ENCODE measurements around the gene MYO16. TPM values are rescaled to one million over a fixed set of nuclear protein-coding genes. Genes with fewer than 3 reads are reported as not detected.

MYO16 gene
- total and polyA plus RNA-seq, 2 of the 4 experiments (the other 2 are of a cell fraction) = under 0.01 to 0.03 TPM

DNA sequence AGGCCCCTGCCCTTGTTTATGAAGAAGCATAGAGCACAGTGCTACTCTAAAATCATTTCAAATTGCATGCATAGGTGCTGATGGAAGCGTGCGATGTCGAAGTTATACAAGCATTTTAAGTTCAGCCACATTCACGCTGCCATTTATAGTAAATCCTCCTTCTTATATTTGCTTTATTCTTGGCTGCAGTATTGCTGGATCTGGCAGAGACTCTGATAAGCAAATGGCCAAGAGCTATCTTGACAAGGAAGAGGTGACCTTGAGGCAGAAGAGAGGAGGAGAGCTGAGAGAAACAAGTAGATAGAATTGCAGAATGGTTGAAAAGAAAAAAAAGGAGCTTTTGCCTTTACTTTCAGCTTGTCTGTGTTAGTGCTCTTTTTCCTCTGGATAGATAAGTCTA lies 18.9 kb upstream of the MYO16 start:
- Histone ChIP-seq H3K18ac (ENCODE audit: low read depth, low read length) (no peak overlapping the region), H2BK5ac (ENCODE audit: low read depth, low read length, poor library complexity, severe bottlenecking) (no peak overlapping the region), H3K14ac (replicated peaks; ENCODE audit: low read depth, low read length) (no peak overlapping the region), H2AK5ac (ENCODE audit: low read depth, low read length) (no peak overlapping the region), H2AFZ (replicated peaks; ENCODE audit: low read length, poor library complexity) (no peak overlapping the region), H3K4ac (ENCODE audit: low read depth, low read length) (no peak overlapping the region), H4K91ac (ENCODE audit: insufficient read depth, low read depth, low read length) (no peak overlapping the region), H3K9me3 (ENCODE audit: control insufficient read depth, insufficient read depth, low read length) (0 out of 2 replicates have a peak, but pooled peaks cover 2% of the 10 kb centered on the region), H3K9ac (ENCODE audit: low read depth, low read length) (no peak overlapping the region), H3K4me2 (ENCODE audit: low read depth, low read length) (no peak overlapping the region), H3K36me3 (ENCODE audit: control insufficient read depth, insufficient read depth, low read length) (no peaks in the 10 kb centered on the region), H4K5ac (ENCODE audit: low read depth, low read length) (no peak overlapping the region), H3K23ac (ENCODE audit: low read depth, low read length) (no peak overlapping the region), H4K8ac (ENCODE audit: low read depth in 2 of 2, low read length in 2 of 2) (no peak overlapping the region), H3K4me3 (ENCODE audit: insufficient read depth, low read depth, low read length) (no peak overlapping the region), H3K4me1 (ENCODE audit: control insufficient read depth, insufficient read depth, low read length) (no peaks in the 10 kb centered on the region), H3K9me1 (ENCODE audit: insufficient read depth, low read length) (no peaks in the 10 kb centered on the region), H2BK20ac (ENCODE audit: low read depth, low read length) (no peak overlapping the region), H2BK120ac (ENCODE audit: low read depth, low read length) (no peak overlapping the region), H3K79me1 (ENCODE audit: low read depth in 1 of 2, low read length in 2 of 2) (no peaks in the 10 kb centered on the region), H3K27me3 (ENCODE audit: control insufficient read depth, insufficient read depth, low read length) (no peaks in the 10 kb centered on the region), H3K56ac (ENCODE audit: extremely low read depth, insufficient read depth, low read length) (no peak overlapping the region), H4K20me1 (ENCODE audit: insufficient read depth, low read length) (no peaks in the 10 kb centered on the region), H2BK15ac (ENCODE audit: low read depth, low read length) (no peak overlapping the region), H2AK9ac (replicated peaks; ENCODE audit: low read depth, low read length, poor library complexity) (no peak overlapping the region), H3K27ac (ENCODE audit: insufficient read depth, low read length) (no peak overlapping the region)
- no peak for TF ChIP-seq RAD21 (IDR thresholded peaks at IDR 0.05; ENCODE audit: low read length)
- TF ChIP-seq, protein P1, sequence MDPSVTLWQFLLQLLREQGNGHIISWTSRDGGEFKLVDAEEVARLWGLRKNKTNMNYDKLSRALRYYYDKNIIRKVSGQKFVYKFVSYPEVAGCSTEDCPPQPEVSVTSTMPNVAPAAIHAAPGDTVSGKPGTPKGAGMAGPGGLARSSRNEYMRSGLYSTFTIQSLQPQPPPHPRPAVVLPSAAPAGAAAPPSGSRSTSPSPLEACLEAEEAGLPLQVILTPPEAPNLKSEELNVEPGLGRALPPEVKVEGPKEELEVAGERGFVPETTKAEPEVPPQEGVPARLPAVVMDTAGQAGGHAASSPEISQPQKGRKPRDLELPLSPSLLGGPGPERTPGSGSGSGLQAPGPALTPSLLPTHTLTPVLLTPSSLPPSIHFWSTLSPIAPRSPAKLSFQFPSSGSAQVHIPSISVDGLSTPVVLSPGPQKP (IDR thresholded peaks at IDR 0.05; ENCODE audit: borderline replicate concordance, low read depth, low read length) = no peak
- TF ChIP-seq NFE2L2 (IDR thresholded peaks at IDR 0.05; ENCODE audit: low read depth, low read length) = no peak
- no peak for TF ChIP-seq MAFK (IDR thresholded peaks at IDR 0.05; ENCODE audit: low read depth, low read length)
- no peak for TF ChIP-seq BHLHE40 (IDR thresholded peaks at IDR 0.05; ENCODE audit: low read depth, low read length)
- TF ChIP-seq MXI1 (IDR thresholded peaks at IDR 0.05; ENCODE audit: borderline replicate concordance, low read depth, low read length) = no peak
- no peak for TF ChIP-seq MAZ (IDR thresholded peaks at IDR 0.05; ENCODE audit: borderline replicate concordance, low read depth, low read length)
- TF ChIP-seq, protein P2, sequence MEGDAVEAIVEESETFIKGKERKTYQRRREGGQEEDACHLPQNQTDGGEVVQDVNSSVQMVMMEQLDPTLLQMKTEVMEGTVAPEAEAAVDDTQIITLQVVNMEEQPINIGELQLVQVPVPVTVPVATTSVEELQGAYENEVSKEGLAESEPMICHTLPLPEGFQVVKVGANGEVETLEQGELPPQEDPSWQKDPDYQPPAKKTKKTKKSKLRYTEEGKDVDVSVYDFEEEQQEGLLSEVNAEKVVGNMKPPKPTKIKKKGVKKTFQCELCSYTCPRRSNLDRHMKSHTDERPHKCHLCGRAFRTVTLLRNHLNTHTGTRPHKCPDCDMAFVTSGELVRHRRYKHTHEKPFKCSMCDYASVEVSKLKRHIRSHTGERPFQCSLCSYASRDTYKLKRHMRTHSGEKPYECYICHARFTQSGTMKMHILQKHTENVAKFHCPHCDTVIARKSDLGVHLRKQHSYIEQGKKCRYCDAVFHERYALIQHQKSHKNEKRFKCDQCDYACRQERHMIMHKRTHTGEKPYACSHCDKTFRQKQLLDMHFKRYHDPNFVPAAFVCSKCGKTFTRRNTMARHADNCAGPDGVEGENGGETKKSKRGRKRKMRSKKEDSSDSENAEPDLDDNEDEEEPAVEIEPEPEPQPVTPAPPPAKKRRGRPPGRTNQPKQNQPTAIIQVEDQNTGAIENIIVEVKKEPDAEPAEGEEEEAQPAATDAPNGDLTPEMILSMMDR (conservative IDR thresholded peaks at IDR 0.05; ENCODE audit: low read depth, low read length) = no peak
- TF ChIP-seq RCOR1 (IDR thresholded peaks at IDR 0.05; ENCODE audit: insufficient replicate concordance, low read length) = no peak
- no peak for TF ChIP-seq USF2 (IDR thresholded peaks at IDR 0.05; ENCODE audit: low read depth, low read length)
- TF ChIP-seq SMC3 (IDR thresholded peaks at IDR 0.05; ENCODE audit: low read depth, low read length) = no peak
- no CpG with 5 or more reads among the region's 4 CpGs for WGBS, 2 experiments (ENCODE audit: extremely low coverage in 2 of 2, insufficient read length in 1 of 2)
- intact Hi-C loops (cut with micrococcal nuclease) = no loop called here
- POLR2A ChIA-PET (ENCODE audit: unreplicated experiment) = no interaction called here
- in situ Hi-C loops (cut with MboI; ENCODE audit: low sequenced_read_pairs) = no loop called here
- CTCF ChIA-PET = interaction anchor here (1.8 to 2.0 kb wide), 2 partner anchors 284 to 285 kb away, joined by 8 to 12 read pairs; no protein-coding TSS in a partner anchor
- DNase-seq (no peak), ATAC-seq (ENCODE audit: low read depth) (no peak)
- dilution Hi-C loops (cut with HindIII; ENCODE audit: low sequenced_read_pairs, unreplicated experiment) = no loop called here
- BruUV-seq (replicated peaks) = no TSS peak
